Measurements from ENCODE around the gene RNASE9.
"Not testable (repeated sequence)": the region's sequence is repeated elsewhere in the genome, so short reads cannot be mapped to it uniquely, and the experiment has no call there.

Gene RNASE9

DNA sequence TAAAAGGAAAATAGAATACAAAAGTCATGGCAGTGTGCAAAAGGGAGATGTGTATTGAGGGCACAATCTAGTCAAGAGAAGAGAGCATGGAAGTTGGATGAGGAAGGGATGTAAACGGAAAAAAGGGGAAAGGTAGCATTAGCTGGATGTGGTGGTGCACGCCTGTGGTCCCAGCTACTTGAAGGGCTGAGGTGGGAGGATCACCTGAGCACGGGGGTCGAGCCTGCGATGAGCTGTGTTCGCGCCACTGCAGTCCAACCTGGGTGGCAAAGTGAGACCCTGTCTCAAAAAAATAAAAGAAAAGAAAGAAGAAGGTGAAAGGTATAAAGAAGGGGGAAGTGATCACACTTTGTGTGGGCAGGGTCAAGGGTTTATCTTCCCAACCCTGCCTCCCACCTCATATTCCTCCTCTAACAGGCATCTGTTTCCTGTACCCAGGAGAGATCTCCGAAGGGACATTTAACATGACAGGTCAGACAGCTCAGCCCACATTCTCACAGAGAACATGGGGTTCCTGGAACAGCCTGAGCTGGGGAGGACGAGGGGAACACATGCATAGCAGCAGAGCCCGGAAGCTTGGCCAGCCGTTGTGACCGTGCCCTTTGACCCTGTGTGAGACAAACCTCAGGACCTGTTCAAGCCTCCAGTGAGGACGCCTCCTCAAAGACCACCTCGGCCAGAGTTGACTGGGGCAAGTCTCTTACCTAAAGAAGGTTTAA, 18.1 kb upstream of the RNASE9 start:
- DNase-seq (ENCODE audit: insufficient read length, low spot score): no peak
- no peak for FAIRE-seq
- TF ChIP-seq POLR2AphosphoS5 (IDR thresholded peaks at IDR 0.05; ENCODE audit: low read depth, low read length) (no peak), POU2F2 (IDR thresholded peaks at IDR 0.05; ENCODE audit: low read depth, low read length) (no peak), POLR2A (IDR thresholded peaks at IDR 0.05; ENCODE audit: low read depth, low read length) (no peak), SPI1 (IDR thresholded peaks at IDR 0.05; ENCODE audit: low read depth, low read length) (no peak), TAF1 (IDR thresholded peaks at IDR 0.05; ENCODE audit: low read depth, low read length) (no peak), PAX5 (IDR thresholded peaks at IDR 0.05; ENCODE audit: insufficient read depth, low read length, severe bottlenecking) (no peak)

DNA sequence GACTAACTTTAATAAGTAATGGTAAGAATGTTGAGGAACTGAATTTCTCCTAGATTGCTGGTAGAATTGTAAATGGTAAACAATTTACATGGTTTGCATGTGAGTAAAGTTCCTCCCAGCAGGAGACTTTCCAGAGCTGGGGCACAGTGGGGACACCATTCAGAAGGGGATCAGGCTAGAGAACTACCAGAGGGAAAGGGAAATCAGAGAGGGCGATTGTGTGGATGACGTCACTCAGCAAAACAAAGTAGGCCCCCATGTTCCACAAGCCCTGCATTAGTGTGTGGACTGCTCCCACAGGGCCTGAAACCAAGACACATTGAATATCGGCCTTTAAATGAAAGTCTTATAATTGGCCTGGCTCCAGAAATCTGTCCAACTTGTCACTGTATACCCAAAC, 17.5 kb upstream of the RNASE9 start:
- DNase-seq (ENCODE audit: insufficient read length, low spot score) (no peak), FAIRE-seq (no peak)
- TF ChIP-seq SPI1 (IDR thresholded peaks at IDR 0.05; ENCODE audit: low read depth, low read length) (no peak), POU2F2 (IDR thresholded peaks at IDR 0.05; ENCODE audit: low read depth, low read length) (no peak), POLR2AphosphoS5 (IDR thresholded peaks at IDR 0.05; ENCODE audit: low read depth, low read length) (no peak), TAF1 (IDR thresholded peaks at IDR 0.05; ENCODE audit: low read depth, low read length) (no peak), POLR2A (IDR thresholded peaks at IDR 0.05; ENCODE audit: low read depth, low read length) (no peak), PAX5 (IDR thresholded peaks at IDR 0.05; ENCODE audit: insufficient read depth, low read length, severe bottlenecking) (no peak)

DNA sequence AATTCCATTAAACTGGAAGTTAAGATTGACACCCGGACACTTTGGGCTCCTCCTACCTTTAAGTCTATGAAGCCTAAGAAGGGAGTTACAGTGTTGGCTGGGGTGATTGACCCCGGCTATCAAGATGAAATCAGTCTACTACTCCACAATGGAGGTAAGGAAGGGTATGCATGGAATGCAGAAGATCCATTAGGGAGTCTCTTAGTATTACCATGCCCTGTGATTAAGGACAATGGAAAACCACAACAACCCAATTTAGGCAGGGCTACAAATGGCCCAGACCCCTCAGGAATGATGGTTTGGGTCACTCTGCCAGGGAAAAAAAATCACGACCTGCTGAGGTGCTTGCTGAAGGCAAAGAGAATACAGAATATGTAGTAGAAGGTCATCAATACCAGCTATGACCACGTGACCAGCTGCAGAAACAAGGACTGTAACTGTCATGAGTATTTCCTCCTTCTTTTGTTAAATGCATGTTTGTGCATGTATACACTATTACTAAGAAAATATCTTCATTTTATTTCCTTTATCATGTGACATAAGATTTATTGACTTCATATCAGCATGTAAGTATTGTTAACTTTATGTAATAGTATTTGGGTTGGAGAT, 11.6 kb upstream of the RNASE9 start:
- not testable (repeated sequence) for FAIRE-seq; DNase-seq (ENCODE audit: insufficient read length, low spot score)

DNA sequence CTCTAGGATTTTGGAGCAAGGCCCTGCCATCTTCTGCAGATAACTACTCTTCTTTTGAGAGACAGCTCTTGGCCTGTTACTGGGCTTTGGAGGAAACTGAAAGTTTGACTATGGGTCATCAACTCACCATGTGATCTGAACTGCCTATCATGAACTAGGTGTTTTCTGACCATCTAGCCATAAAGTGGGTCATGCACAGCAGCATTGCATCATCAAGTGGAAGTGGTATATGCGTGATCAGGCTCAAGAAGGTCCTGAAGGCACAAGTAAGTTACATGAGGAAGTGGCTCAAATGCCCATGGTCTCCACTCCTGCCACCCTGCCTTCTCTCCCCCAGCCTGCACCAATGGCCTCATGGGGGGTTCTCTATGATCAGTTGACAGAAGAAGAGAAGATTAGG, 9.9 kb upstream of the RNASE9 start:
- FAIRE-seq; DNase-seq (ENCODE audit: insufficient read length, low spot score): not testable (repeated sequence)

DNA sequence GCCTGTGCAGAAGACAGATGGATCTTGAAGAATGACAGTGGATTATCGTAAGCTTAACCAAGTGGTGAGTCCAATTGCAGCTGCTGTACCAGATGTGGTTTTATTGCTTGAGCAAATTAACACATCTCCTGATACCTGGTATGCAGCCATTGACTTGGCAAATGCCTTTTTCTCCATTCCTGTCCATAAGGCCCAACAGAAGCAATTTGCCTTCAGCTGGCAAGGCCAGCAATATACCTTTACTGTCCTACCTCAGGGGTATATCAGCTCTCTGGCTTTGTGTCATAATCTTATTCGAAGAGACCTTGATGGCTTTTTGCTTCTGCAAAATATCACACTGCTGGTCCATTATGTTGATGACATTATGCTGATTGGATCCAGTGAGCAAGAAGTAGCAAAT, 9.0 kb upstream of the RNASE9 start:
- FAIRE-seq; DNase-seq (ENCODE audit: insufficient read length, low spot score): not testable (repeated sequence)

DNA sequence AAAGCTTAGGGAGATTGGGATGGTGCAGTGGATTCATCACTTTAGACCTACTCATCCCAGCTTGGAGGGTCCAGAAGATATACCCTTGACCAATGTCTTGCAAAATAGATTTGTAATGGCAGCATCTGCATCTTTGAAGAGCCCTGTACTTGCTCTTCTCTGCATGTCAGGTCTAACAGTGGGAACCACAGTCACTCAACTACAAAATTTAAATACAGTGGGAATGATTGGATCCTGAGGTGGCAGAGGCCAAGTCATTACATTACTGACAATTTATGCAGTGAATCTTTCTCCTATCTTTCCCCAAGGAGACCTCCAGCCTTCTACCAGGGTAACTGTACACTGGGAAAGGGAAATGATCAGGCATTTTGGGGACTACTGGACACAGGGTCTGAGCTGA, 8.2 kb upstream of the RNASE9 start:
- TF ChIP-seq PAX5 (IDR thresholded peaks at IDR 0.05; ENCODE audit: insufficient read depth, low read length, severe bottlenecking) (no peak), TAF1 (IDR thresholded peaks at IDR 0.05; ENCODE audit: low read depth, low read length) (no peak), SPI1 (IDR thresholded peaks at IDR 0.05; ENCODE audit: low read depth, low read length) (no peak), POU2F2 (IDR thresholded peaks at IDR 0.05; ENCODE audit: low read depth, low read length) (no peak), POLR2AphosphoS5 (IDR thresholded peaks at IDR 0.05; ENCODE audit: low read depth, low read length) (no peak), POLR2A (IDR thresholded peaks at IDR 0.05; ENCODE audit: low read depth, low read length) (no peak)
- no peak for FAIRE-seq

DNA sequence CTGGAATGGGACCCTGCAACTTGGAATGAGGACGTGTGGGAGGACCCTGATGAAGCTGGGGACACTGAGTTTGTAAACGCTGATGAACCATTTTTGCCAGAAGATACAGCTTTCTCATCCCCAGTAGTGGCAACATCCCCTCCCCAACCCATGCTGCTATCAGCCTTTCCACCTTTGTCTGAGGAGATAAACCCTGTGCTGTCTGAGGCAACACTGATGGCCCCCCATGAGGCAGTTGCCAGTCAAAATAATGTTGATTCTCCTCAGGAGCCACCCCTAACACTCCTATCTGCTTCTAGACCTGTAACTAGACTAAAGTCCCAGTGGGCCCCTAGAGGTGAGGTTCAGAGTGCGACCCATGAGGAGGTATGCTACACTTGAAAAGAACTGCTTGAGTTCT, 7.5 kb upstream of the RNASE9 start:
- FAIRE-seq (no peak), DNase-seq (ENCODE audit: insufficient read length, low spot score) (no peak)
- no peak for TF ChIP-seq POU2F2 (IDR thresholded peaks at IDR 0.05; ENCODE audit: low read depth, low read length)
- TF ChIP-seq POLR2AphosphoS5 (IDR thresholded peaks at IDR 0.05; ENCODE audit: low read depth, low read length): no peak
- no peak for TF ChIP-seq SPI1 (IDR thresholded peaks at IDR 0.05; ENCODE audit: low read depth, low read length)
- no peak for TF ChIP-seq PAX5 (IDR thresholded peaks at IDR 0.05; ENCODE audit: insufficient read depth, low read length, severe bottlenecking)
- no peak for TF ChIP-seq POLR2A (IDR thresholded peaks at IDR 0.05; ENCODE audit: low read depth, low read length)
- no peak for TF ChIP-seq TAF1 (IDR thresholded peaks at IDR 0.05; ENCODE audit: low read depth, low read length)

More for the DNA sequence above, 8.2 kb upstream of the RNASE9 start:
- no peak for DNase-seq (ENCODE audit: insufficient read length, low spot score)

DNA sequence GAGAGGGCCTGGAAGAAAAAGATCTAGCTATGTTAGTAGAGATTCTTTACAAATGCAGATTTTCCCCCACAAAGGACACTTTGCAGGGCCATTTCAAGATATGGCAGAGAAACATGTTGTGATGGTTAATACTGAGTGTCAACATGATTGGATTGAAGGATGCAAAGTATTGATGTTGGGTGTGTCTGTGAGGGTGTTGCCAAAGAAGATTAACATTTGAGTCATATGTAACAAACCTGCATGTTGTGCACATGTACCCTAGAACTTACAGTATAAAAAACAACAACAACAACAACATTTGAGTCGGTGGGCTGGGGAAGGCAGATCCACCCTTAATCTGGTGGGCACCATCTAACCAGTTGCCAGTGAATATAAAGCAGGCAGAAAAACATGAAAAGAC, 6.4 kb upstream of the RNASE9 start:
- DNase-seq (ENCODE audit: insufficient read length, low spot score); FAIRE-seq: not testable (repeated sequence)

DNA sequence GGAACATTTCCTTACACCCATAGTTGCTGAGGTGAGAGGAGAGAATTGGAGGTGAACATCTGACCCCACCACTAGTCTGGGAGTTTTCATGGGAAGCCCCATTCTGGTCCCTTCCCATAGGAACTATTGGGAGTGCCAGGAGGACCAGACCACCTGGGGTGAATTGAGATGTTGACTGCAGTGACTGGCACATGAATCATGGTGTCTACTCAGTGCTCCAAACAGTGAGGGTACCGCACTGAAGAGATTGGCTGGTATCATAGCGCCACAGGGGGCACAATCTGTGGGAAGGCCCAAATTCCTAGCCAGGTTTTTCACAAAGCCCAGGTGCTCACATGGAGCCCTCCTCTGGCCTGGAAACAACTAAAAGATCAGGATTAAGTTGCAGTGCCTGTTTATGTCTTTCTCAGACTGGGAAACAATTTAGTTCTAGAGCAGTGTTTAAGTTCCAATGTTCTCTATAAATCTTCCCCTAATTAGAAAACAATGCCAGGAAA, 3.7 kb upstream of the RNASE9 start:
- DNase-seq (ENCODE audit: insufficient read length, low spot score): no peak
- FAIRE-seq: no peak
- TF ChIP-seq PAX5 (IDR thresholded peaks at IDR 0.05; ENCODE audit: insufficient read depth, low read length, severe bottlenecking): no peak
- no peak for TF ChIP-seq SPI1 (IDR thresholded peaks at IDR 0.05; ENCODE audit: low read depth, low read length)
- TF ChIP-seq POLR2AphosphoS5 (IDR thresholded peaks at IDR 0.05; ENCODE audit: low read depth, low read length): no peak
- no peak for TF ChIP-seq POLR2A (IDR thresholded peaks at IDR 0.05; ENCODE audit: low read depth, low read length)
- no peak for TF ChIP-seq POU2F2 (IDR thresholded peaks at IDR 0.05; ENCODE audit: low read depth, low read length)

DNA sequence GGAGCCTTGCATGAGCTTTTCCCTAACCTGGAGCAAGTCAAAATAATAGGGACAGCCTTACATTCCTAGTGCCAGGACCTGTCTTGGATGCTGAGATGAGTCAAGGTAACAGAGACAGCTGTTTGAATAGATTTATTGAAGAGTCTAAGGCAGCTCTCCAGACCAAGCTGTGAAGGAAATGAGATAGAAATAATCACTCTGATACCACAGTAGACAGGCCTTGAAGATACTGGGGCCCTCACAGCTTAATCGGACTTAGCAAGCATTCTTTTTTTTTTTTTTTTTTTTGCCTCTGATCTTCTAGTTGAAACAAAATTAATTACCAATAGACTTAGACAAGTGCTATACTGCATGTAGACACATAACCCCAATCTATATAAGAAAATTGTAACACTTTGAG, 3.1 kb upstream of the RNASE9 start:
- no peak for DNase-seq (ENCODE audit: insufficient read length, low spot score)
- TF ChIP-seq TAF1 (IDR thresholded peaks at IDR 0.05; ENCODE audit: low read depth, low read length): no peak
- no peak for TF ChIP-seq POLR2A (IDR thresholded peaks at IDR 0.05; ENCODE audit: low read depth, low read length)
- FAIRE-seq: no peak

DNA sequence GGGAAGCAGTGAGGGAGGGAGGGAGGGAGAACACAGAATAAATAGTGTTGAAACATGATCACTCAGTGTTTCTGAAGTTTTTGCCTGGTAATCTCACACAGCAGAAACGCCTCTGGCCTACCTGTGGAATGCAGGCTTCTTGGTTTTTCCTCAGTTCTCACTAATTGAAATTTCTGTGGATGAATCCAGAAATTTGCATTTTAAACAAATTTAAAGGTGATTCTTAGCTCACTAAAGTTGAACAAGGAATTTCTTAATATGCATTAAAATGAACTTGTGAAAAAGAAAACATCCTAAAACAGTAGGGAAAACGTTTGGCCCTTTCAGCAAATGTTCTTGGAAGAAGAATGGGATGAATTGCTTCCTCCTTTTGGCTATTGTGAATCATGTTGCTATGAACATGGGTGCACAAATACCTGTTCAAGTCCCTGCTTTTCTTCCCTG, 1.4 kb downstream of the RNASE9 start:
- FAIRE-seq: no peak
- no peak for DNase-seq (ENCODE audit: insufficient read length, low spot score)
- TF ChIP-seq POU2F2 (IDR thresholded peaks at IDR 0.05; ENCODE audit: low read depth, low read length) (no peak), SPI1 (IDR thresholded peaks at IDR 0.05; ENCODE audit: low read depth, low read length) (no peak), POLR2AphosphoS5 (IDR thresholded peaks at IDR 0.05; ENCODE audit: low read depth, low read length) (no peak), POLR2A (IDR thresholded peaks at IDR 0.05; ENCODE audit: low read depth, low read length) (no peak), PAX5 (IDR thresholded peaks at IDR 0.05; ENCODE audit: insufficient read depth, low read length, severe bottlenecking) (no peak), TAF1 (IDR thresholded peaks at IDR 0.05; ENCODE audit: low read depth, low read length) (no peak)

Measured in GM12891 (cell line).